CD4-positive, alpha-beta T cell (primary cell): Measurements from ENCODE around the gene SLC24A4. TPM values are rescaled to one million over a fixed set of nuclear protein-coding genes. Genes with fewer than 3 reads are reported as not detected.

ENCODE experiments used
- ATAC-seq: fragments of 200-7000 bp; cut with Tn5 transposase; one replicate; pipeline ENCODE4 v1.10.0; 2022; ENCODE audit warnings: mild to moderate bottlenecking; ENCODE audit not compliant: poor library complexity
- CTCF ChIA-PET: fragments of 350-600 bp; sonication (Branson Sonifier 250); formaldehyde crosslinking; loops from one replicate; lab custom pipeline; 2021; ENCODE audit warnings: antibody characterized with exemption, inconsistent platforms; lab: Charles Lee
- POLR2A ChIA-PET: fragments of 350-600 bp; sonication (Branson Sonifier 250); formaldehyde crosslinking; loops from one replicate; lab custom pipeline; 2021; ENCODE audit warnings: antibody characterized with exemption, inconsistent platforms; lab: Charles Lee
- DNase-seq, 14 experiments: peaks; one replicate each; pipeline ENCODE4 v3.0.0-alpha.2; 2013 to 2020; ENCODE audit warnings: mixed read lengths in 2 of 14
- H3K27ac ChIP-seq, 2 donors: one replicate each; pipeline versions ENCODE4 v1.5.1 to v1.7.0; 2013; ENCODE audit warnings: low read length in 2 of 2, low read depth in 1 of 2, mild to moderate bottlenecking in 1 of 2
- H3K27me3 ChIP-seq, 2 experiments: 1 replicate in 1 of 2; 2 replicates in 1 of 2; pipeline versions ENCODE4 v1.6.1 to v1.7.0; 2013; ENCODE audit warnings: low read length in 2 of 2, control low read depth in 1 of 2, mild to moderate bottlenecking in 1 of 2, moderate library complexity in 1 of 2; ENCODE audit not compliant: insufficient read depth in 2 of 2, control insufficient read depth in 1 of 2
- H3K36me3 ChIP-seq: one replicate; pipeline ENCODE4 v1.6.1; 2013; ENCODE audit warnings: low read length, control low read depth; ENCODE audit not compliant: insufficient read depth
- H3K4me1 ChIP-seq: one replicate; pipeline ENCODE4 v1.6.1; 2013; ENCODE audit warnings: low read length, control low read depth; ENCODE audit not compliant: insufficient read depth
- H3K4me3 ChIP-seq: one replicate; pipeline ENCODE4 v1.5.1; 2013; ENCODE audit warnings: mild to moderate bottlenecking, low read length, moderate library complexity
- H3K9me3 ChIP-seq, 2 experiments: 1 replicate in 1 of 2; 2 replicates in 1 of 2; pipeline versions ENCODE4 v1.6.1 to v1.7.0; 2013; ENCODE audit warnings: low read length in 2 of 2, mild to moderate bottlenecking in 2 of 2, control low read depth in 1 of 2, moderate library complexity in 1 of 2; ENCODE audit not compliant: control insufficient read depth in 1 of 2, insufficient read depth in 1 of 2
- H3K27ac Mint-ChIP-seq: one replicate; pipeline ENCODE4 v1.8.0; 2020; ENCODE audit warnings: mixed read lengths
- H3K27me3 Mint-ChIP-seq: one replicate; pipeline ENCODE4 v1.8.0; 2021; ENCODE audit warnings: mixed read lengths
- H3K36me3 Mint-ChIP-seq: one replicate; pipeline ENCODE4 v1.8.0; 2021; ENCODE audit warnings: low read depth, mixed read lengths
- H3K4me1 Mint-ChIP-seq: one replicate; pipeline ENCODE4 v1.8.0; 2021; ENCODE audit warnings: low read depth, mixed read lengths
- H3K4me3 Mint-ChIP-seq: one replicate; pipeline ENCODE4 v1.8.0; 2020; ENCODE audit warnings: mild to moderate bottlenecking, mixed read lengths
- H3K9me3 Mint-ChIP-seq: one replicate; pipeline ENCODE4 v1.8.0; 2020; ENCODE audit warnings: mixed read lengths
- intact Hi-C, 2 experiments: fragments of 100-400 bp; cut with DNase I in 1 of 2; cut with micrococcal nuclease in 1 of 2; formaldehyde crosslinking; loops; one replicate each; pipeline versions ENCODE4 v1.15.1 to v1.9.0; 2023 to 2025; cut with DNase I, micrococcal nuclease
- total RNA-seq, 174 experiments: library from RNA in 2 of 174; stranded (reverse) in 2 of 174; gene quantifications; one replicate each; pipeline ENCODE4 v1.2.3 and lab custom pipeline; 2021 to 2026
- TF ChIP-seq, protein P1 (sequence below): fragments of 200-600 bp; IDR thresholded peaks from one replicate; pipeline ENCODE4 v1.8.0; 2022; ENCODE audit warnings: antibody characterized with exemption, mild to moderate bottlenecking

SLC24A4 gene
- total RNA-seq, 2 experiments from 2014 or later, result 0.11 to 0.19 TPM

DNA sequence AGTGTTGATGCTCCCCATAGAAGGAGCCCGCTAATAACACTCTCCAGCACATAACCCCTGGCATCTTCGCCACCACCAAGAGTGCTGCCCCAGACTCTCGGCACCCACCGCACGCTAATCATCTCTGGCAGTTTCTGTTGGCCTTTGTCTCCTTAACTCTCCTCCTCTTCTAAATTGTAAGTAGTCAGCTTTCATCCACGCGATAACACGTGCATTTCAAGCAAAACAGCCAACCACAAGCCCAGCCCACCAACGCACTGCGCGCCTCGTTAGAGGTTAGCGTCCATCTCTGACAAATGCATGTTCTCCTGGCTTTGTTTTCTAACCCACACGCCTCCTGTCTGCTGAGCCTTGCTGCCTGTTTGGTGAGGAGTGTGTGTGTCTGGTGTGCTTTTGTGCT lies 129.5 kb downstream of the SLC24A4 start:
- Histone ChIP-seq H3K9me3 (no peaks in the 10 kb centered on the region), H3K36me3 (no peaks in the 10 kb centered on the region), H3K27ac (no peak overlapping the region), H3K4me3 (no peak overlapping the region), H3K27me3 (no peaks in the 10 kb centered on the region), H3K4me1 (no peaks in the 10 kb centered on the region)
- H3K4me1 Mint-ChIP-seq, result no peaks in the 10 kb centered on the region
- intact Hi-C loops, result no loop called here
- CTCF ChIA-PET, result no interaction called here
- ATAC-seq, result no peak
- no peak overlapping the region for H3K4me3 Mint-ChIP-seq
- TF ChIP-seq, protein P1, sequence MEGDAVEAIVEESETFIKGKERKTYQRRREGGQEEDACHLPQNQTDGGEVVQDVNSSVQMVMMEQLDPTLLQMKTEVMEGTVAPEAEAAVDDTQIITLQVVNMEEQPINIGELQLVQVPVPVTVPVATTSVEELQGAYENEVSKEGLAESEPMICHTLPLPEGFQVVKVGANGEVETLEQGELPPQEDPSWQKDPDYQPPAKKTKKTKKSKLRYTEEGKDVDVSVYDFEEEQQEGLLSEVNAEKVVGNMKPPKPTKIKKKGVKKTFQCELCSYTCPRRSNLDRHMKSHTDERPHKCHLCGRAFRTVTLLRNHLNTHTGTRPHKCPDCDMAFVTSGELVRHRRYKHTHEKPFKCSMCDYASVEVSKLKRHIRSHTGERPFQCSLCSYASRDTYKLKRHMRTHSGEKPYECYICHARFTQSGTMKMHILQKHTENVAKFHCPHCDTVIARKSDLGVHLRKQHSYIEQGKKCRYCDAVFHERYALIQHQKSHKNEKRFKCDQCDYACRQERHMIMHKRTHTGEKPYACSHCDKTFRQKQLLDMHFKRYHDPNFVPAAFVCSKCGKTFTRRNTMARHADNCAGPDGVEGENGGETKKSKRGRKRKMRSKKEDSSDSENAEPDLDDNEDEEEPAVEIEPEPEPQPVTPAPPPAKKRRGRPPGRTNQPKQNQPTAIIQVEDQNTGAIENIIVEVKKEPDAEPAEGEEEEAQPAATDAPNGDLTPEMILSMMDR, result no peak
- H3K9me3 Mint-ChIP-seq, result no peaks in the 10 kb centered on the region
- no peak for DNase-seq
- POLR2A ChIA-PET, result no interaction called here
- H3K27ac Mint-ChIP-seq, result no peak overlapping the region
- no peaks in the 10 kb centered on the region for H3K27me3 Mint-ChIP-seq
- H3K36me3 Mint-ChIP-seq, result no peaks in the 10 kb centered on the region

DNA sequence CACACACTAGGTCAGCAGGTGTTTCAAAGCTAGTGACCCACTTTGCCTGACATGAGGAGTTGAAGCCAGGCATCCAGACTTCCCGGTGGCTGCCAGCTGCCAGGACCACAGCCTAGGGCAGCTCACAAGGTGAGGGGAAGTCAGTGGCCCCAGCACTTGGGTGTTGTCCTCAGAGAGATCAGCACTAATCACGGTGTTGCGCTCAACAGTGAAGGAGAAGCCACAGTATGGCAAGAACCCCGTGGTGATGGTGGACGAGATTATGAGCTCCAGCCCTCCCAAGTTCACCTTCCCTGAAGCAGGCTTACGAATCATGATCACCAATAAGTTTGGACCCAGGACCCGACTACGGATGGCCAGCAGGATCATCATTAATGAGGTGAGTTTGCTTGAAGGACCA lies 130.7 kb downstream of the SLC24A4 start:
- Histone ChIP-seq H3K9me3 (no peaks in the 10 kb centered on the region), H3K27me3 (no peaks in the 10 kb centered on the region), H3K27ac (no peak overlapping the region), H3K36me3 (no peaks in the 10 kb centered on the region), H3K4me3 (no peak overlapping the region), H3K4me1 (no peaks in the 10 kb centered on the region)
- DNase-seq, result no peak
- no peaks in the 10 kb centered on the region for H3K9me3 Mint-ChIP-seq
- no peak for ATAC-seq
- no peaks in the 10 kb centered on the region for H3K4me1 Mint-ChIP-seq
- ChIA-PET POLR2A (no interaction called here), CTCF (no interaction called here)
- no peak overlapping the region for H3K27ac Mint-ChIP-seq
- intact Hi-C loops, result no loop called here
- TF ChIP-seq, protein P1, result no peak
- H3K27me3 Mint-ChIP-seq, result no peaks in the 10 kb centered on the region
- no peaks in the 10 kb centered on the region for H3K36me3 Mint-ChIP-seq
- H3K4me3 Mint-ChIP-seq, result no peak overlapping the region

DNA sequence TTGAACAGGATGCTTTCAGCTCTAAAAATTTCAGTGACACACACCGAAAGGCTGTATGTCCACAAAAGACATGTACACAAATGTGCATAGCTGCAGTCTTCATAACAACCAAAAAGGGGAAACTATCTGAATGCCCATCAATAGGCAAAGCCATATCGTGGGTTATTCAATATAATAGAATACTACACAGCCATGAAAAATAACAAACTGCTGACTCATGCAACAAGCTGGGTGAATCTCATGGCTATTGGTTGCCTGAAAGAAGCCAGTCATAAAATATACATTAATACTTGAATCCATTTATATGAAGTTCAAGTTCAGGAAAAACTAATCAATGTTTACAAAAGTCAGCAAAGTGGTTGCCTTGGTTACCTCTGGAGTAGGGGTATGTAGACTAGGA lies 132.3 kb downstream of the SLC24A4 start:
- Mint-ChIP-seq H3K9me3 (no peaks in the 10 kb centered on the region), H3K36me3 (no peaks in the 10 kb centered on the region), H3K27me3 (no peaks in the 10 kb centered on the region), H3K4me3 (no peak overlapping the region), H3K4me1 (no peaks in the 10 kb centered on the region), H3K27ac (no peak overlapping the region)
- Histone ChIP-seq H3K9me3 (no peaks in the 10 kb centered on the region), H3K27me3 (no peaks in the 10 kb centered on the region), H3K36me3 (no peaks in the 10 kb centered on the region), H3K4me3 (no peak overlapping the region), H3K27ac (no peak overlapping the region), H3K4me1 (peaks cover 3% of the 10 kb centered on the region)
- ChIA-PET POLR2A (no interaction called here), CTCF (no interaction called here)
- no peak for ATAC-seq
- DNase-seq, result no peak
- TF ChIP-seq, protein P1, result no peak
- intact Hi-C loops, result no loop called here
